Adrenal gland (tissue), 12 donors: ENCODE measurements around the gene KLHL21. TPM values are rescaled to one million over a fixed set of nuclear protein-coding genes. Genes with fewer than 3 reads are reported as not detected.
A peak's percentile ranks its signal among the peaks of the same experiment; 100 is the strongest.

Experiments used
- DNase-seq, 7 donors: peaks; one replicate each; pipeline ENCODE4 v3.0.0-alpha.2; 2019 to 2020
- H3K27ac ChIP-seq, 5 donors: fragments of 200-600 bp; sonication (generic) in 4 of 5; 1 replicate in 3 of 5; 2 replicates in 2 of 5; pipeline versions ENCODE4 v1.5.1 to v1.8.0; 2016 to 2020; ENCODE audit warnings: mild to moderate bottlenecking in 1 of 5
- H3K27me3 ChIP-seq: fragments of 200-600 bp; 2 replicates; pipeline ENCODE4 v1.8.0; 2021
- H3K36me3 ChIP-seq, 2 donors: fragments of 200-600 bp; replicated peaks in 1 of 2; 1 replicate in 1 of 2; 2 replicates in 1 of 2; pipeline versions ENCODE4 v1.5.1 to v1.8.0; 2018 to 2022
- H3K4me1 ChIP-seq, 2 donors: fragments of 200-600 bp; replicated peaks in 1 of 2; 1 replicate in 1 of 2; 2 replicates in 1 of 2; pipeline versions ENCODE4 v1.5.1 to v1.8.0; 2018 to 2021
- H3K4me3 ChIP-seq, 4 donors: fragments of 200-600 bp; sonication (generic) in 3 of 4; one replicate each; pipeline ENCODE4 v1.5.1; 2016 to 2018
- H3K9me3 ChIP-seq, 3 donors: fragments of 200-600 bp; sonication (generic) in 1 of 3; replicated peaks in 1 of 3; 1 replicate in 2 of 3; 2 replicates in 1 of 3; pipeline versions ENCODE4 v1.5.1 to v1.8.0; 2016 to 2021
- CTCF ChIP-seq, 6 experiments: fragments of 450-650 bp in 4 of 6; fragments of 200-600 bp in 2 of 6; sonication (generic) in 1 of 6; IDR thresholded peaks; 1 replicate in 5 of 6; 2 replicates in 1 of 6; pipeline versions ENCODE4 v1.5.1 to v1.8.0; 2016 to 2021; ENCODE audit warnings: antibody characterized with exemption in 6 of 6, mild to moderate bottlenecking in 2 of 6, moderate library complexity in 1 of 6
- POLR2A ChIP-seq, 2 donors: fragments of 450-650 bp; IDR thresholded peaks; one replicate each; pipeline ENCODE4 v1.6.1; 2017; ENCODE audit warnings: antibody characterized with exemption in 2 of 2, mild to moderate bottlenecking in 2 of 2, moderate library complexity in 1 of 2
- WGBS, 4 donors: extraction: QIAGEN DNeasy Blood & Tissue Kit in 2 of 4; methylation state at CpG; one replicate each; pipeline versions ENCODE4 v1.1.5 to v1.1.7; 2013 to 2017; 5-methylcytosine and 5-hydroxymethylcytosine counted together
- intact Hi-C, 2 donors: fragments of 100-400 bp; cut with DNase I; formaldehyde crosslinking; loops; one replicate each; pipeline versions ENCODE4 v1.14.1 to v1.15.0; 2022 to 2023
- polyA plus RNA-seq, 3 donors: library from polyadenylated mRNA; stranded (reverse); fragments of 200-250 nt in 2 of 3; fragments of 350-450 nt in 1 of 3; fragmentation: Illumina TruSeq in 1 of 3; extraction: RNeasy Lipid Tissue Mini Kit (QIAGEN cat#74804) in 1 of 3; gene quantifications; one replicate each; pipeline ENCODE4 v1.2.3, GENCODE V29; 2013 to 2014
- total RNA-seq, 9 donors: library from RNA; depleted of rRNA in 4 of 9; stranded (reverse); fragments of >200 nt in 4 of 9; fragments of 120-200 nt in 1 of 9; fragmentation: NEBNext Ultra II Directional in 1 of 9; extraction: Animal tissue kit (Norgen Biotek cat#: 25700) in 1 of 9; gene quantifications; one replicate each; pipeline versions ENCODE4 v1.1.0 to v1.2.4, GENCODE V29; 2013 to 2023
- donor health status: healthy with polysubstance abuse.
- donor health status: Bipolar disorder and iron deficiency.
- donor health status: DM: yes; HTN: yes; CAD: no.
- donor health status: DM: no; HTN: no; CAD: no.
- donor health status: DM: no; HTN: no; CAD: no.
- donor health status: DM: yes; HTN: yes; CAD: no.

The KLHL21 gene
- total and polyA plus RNA-seq, 12 donors = 11.7 to 108 (median 35.9) TPM

- WGBS, 4 donors = 5 to 37% (median 13%) methylated on average over 16 to 58 of the region's 58 CpGs
- no peaks in the 10 kb centered on the region for H3K36me3 ChIP-seq
- peak within 1 kb of the TSS; percentile 26 to 91 (median 72) for H3K4me3 ChIP-seq
- no peaks in the 10 kb centered on the region for H3K27me3 ChIP-seq
- DNase-seq = peak; percentile 99 to 100 (median 100)
- peak within 1 kb of the TSS; percentile 26 to 97 (median 86) for H3K27ac ChIP-seq
- peaks cover 17 to 31% of the 10 kb centered on the region in 2 donors for H3K4me1 ChIP-seq
- TF ChIP-seq CTCF (IDR thresholded peaks at IDR 0.05) (no peak), POLR2A (IDR thresholded peaks at IDR 0.05) (peak; percentile 75 to 92)
- no peaks in the 10 kb centered on the region for H3K9me3 ChIP-seq
- intact Hi-C loops = no loop called here
Measured at GRCh38 chr1:6579374-6580118, 23.1 kb downstream of the KLHL21 start, which contains the start of gene ZBTB48. ZBTB48 (plus strand) TSS chr1:6579994; CDS start chr1:6580610, 616 bp downstream.

- peak overlapping the region in 3 of 5 donors; percentile 86 to 97 (median 95) for H3K27ac ChIP-seq
- peak overlapping the region in 1 of 4 donors; percentile 91 for H3K4me3 ChIP-seq
- TF ChIP-seq POLR2A (IDR thresholded peaks at IDR 0.05) = no peak
- no peak for TF ChIP-seq CTCF (IDR thresholded peaks at IDR 0.05)
- no peaks in the 10 kb centered on the region for H3K36me3 ChIP-seq
- 88 to 93% (median 89%) methylated on average over 9 to 14 of the region's 14 CpGs for WGBS, 4 donors
- peaks cover 17 to 31% of the 10 kb centered on the region in 2 donors for H3K4me1 ChIP-seq
- DNase-seq = peak in 1 of 7 donors; percentile 24
- H3K9me3 ChIP-seq = no peaks in the 10 kb centered on the region
- intact Hi-C loops = no loop called here
- no peaks in the 10 kb centered on the region for H3K27me3 ChIP-seq
Measured at GRCh38 chr1:6578624-6579373, 23.9 kb downstream of the KLHL21 start.

- H3K27ac ChIP-seq = no peak overlapping the region
- peaks cover 17 to 31% of the 10 kb centered on the region in 2 donors for H3K4me1 ChIP-seq
- intact Hi-C loops = no loop called here
- H3K27me3 ChIP-seq = no peaks in the 10 kb centered on the region
- 73 to 84% (median 78%) methylated on average over 6 of the region's 6 CpGs for WGBS, 4 donors
- DNase-seq = no peak
- TF ChIP-seq POLR2A (IDR thresholded peaks at IDR 0.05) (no peak), CTCF (IDR thresholded peaks at IDR 0.05) (no peak)
- no peaks in the 10 kb centered on the region for H3K9me3 ChIP-seq
- H3K4me3 ChIP-seq = no peak overlapping the region
- no peaks in the 10 kb centered on the region for H3K36me3 ChIP-seq
Measured at GRCh38 chr1:6577831-6578525, 24.7 kb downstream of the KLHL21 start.

GRCh38 chr1:6574818-6575217, 27.9 kb downstream of the KLHL21 start:
- TF ChIP-seq POLR2A (IDR thresholded peaks at IDR 0.05) (no peak), CTCF (IDR thresholded peaks at IDR 0.05) (no peak)
- Histone ChIP-seq H3K9me3 (no peaks in the 10 kb centered on the region), H3K27me3 (no peaks in the 10 kb centered on the region), H3K4me3 (no peak overlapping the region), H3K4me1 (peaks cover 4 to 6% of the 10 kb centered on the region in 2 donors), H3K27ac (no peak overlapping the region), H3K36me3 (no peaks in the 10 kb centered on the region)
- WGBS, 4 donors = 74 to 89% (median 88%) methylated on average over 3 to 14 of the region's 14 CpGs
- no peak for DNase-seq
- intact Hi-C loops = no loop called here
